Suprapubic skin (tissue), 4 donors: ENCODE results near the gene GPR85.

Experiments
- EP300 ChIP-seq: sonication (generic); formaldehyde crosslinking; IDR thresholded peaks from one replicate; pipeline ENCODE4 v1.6.1; 2017; ENCODE audit warnings: antibody characterized with exemption
- POLR2AphosphoS5 ChIP-seq, 3 donors: sonication (generic); formaldehyde crosslinking; IDR thresholded peaks; one replicate each; pipeline ENCODE4 v1.6.1; 2017; ENCODE audit warnings: antibody characterized with exemption in 3 of 3
- TF ChIP-seq, protein P1 (sequence below), 2 donors: fragments of 200-600 bp in 1 of 2; fragments of 450-650 bp in 1 of 2; sonication (generic) in 1 of 2; IDR thresholded peaks; one replicate each; pipeline ENCODE4 v1.5.1; 2016 to 2019; ENCODE audit warnings: antibody characterized with exemption in 2 of 2, mild to moderate bottlenecking in 1 of 2, moderate library complexity in 1 of 2

DNA sequence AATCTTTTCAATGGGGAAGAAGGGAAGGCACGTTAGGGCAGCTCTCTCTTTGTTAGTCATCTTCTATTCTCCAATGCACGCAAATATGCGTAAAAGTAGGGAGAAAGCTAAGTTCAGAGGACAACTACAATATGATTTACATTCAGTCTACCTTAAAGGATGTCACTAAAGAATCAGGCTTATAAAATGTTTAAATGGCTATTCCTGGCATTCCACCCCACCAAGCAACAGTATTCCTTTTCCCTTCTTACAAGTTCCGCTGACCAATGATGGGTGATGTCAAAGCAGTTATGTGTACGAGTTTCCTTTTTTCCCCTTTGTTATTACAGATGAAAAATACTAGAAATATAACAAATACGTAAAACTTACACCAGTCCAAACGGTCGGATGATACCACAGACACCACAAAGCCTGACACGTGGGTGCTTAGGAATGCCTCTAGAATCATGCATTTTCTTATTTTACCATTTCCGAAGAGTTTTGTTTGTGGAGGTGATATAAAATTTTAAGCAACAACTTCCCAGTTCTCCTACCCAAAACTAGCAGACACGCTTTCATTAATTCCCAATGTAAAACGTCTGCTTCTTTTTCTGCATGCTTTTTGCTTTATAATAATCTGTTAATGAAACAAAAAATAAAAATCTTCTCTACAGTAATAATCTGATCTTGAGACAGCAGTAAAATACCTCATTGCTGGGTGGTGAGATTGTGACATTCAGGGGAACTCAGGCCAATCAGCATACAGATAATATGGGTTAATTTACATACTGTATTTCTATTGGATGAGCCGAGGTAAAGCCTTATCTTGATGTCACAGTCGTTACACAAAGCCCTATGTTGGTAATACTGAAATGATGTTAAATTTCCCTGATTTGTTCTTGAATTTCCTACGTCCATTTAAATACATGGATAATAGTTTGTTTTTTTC, 708 bp upstream of the GPR85 start:
- TF ChIP-seq POLR2AphosphoS5 (IDR thresholded peaks at IDR 0.05): no peak
- TF ChIP-seq, protein P1, sequence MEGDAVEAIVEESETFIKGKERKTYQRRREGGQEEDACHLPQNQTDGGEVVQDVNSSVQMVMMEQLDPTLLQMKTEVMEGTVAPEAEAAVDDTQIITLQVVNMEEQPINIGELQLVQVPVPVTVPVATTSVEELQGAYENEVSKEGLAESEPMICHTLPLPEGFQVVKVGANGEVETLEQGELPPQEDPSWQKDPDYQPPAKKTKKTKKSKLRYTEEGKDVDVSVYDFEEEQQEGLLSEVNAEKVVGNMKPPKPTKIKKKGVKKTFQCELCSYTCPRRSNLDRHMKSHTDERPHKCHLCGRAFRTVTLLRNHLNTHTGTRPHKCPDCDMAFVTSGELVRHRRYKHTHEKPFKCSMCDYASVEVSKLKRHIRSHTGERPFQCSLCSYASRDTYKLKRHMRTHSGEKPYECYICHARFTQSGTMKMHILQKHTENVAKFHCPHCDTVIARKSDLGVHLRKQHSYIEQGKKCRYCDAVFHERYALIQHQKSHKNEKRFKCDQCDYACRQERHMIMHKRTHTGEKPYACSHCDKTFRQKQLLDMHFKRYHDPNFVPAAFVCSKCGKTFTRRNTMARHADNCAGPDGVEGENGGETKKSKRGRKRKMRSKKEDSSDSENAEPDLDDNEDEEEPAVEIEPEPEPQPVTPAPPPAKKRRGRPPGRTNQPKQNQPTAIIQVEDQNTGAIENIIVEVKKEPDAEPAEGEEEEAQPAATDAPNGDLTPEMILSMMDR (IDR thresholded peaks at IDR 0.05): no peak
- no peak for TF ChIP-seq EP300
